Lower lobe of right lung (tissue), 2 donors: ENCODE data around the gene C2CD4C. TPM values are rescaled to one million over a fixed set of nuclear protein-coding genes. Genes with fewer than 3 reads are reported as not detected.
"Not testable (repeated sequence)": the region's sequence is repeated elsewhere in the genome, so short reads cannot be mapped to it uniquely, and the experiment has no call there.

Source experiments
- ATAC-seq, 2 donors: fragments of 200-7000 bp; cut with Tn5 transposase; one replicate each; pipeline ENCODE4 v1.9.1; 2020 to 2022; ENCODE audit warnings: mild to moderate bottlenecking in 2 of 2, moderate library complexity in 2 of 2
- DNase-seq: peaks from one replicate; pipeline ENCODE4 v3.0.0-alpha.2; 2020
- H3K27ac ChIP-seq: fragments of 200-600 bp; one replicate; pipeline ENCODE4 v1.8.0; 2022
- H3K27me3 ChIP-seq: fragments of 200-600 bp; one replicate; pipeline ENCODE4 v1.8.0; 2022; ENCODE audit warnings: low read depth
- H3K36me3 ChIP-seq: fragments of 200-600 bp; one replicate; pipeline ENCODE4 v1.8.0; 2022; ENCODE audit warnings: mild to moderate bottlenecking
- H3K4me1 ChIP-seq: fragments of 200-600 bp; one replicate; pipeline ENCODE4 v1.8.0; 2022
- H3K4me3 ChIP-seq: fragments of 200-600 bp; one replicate; pipeline ENCODE4 v1.8.0; 2022; ENCODE audit warnings: mild to moderate bottlenecking
- H3K9me3 ChIP-seq: fragments of 200-600 bp; one replicate; pipeline ENCODE4 v1.8.0; 2022
- intact Hi-C: fragments of 100-400 bp; cut with DNase I; formaldehyde crosslinking; loops from one replicate; pipeline ENCODE4 v1.11.0; 2022
- total RNA-seq: library from RNA; stranded (reverse); fragmentation: NEBNext Ultra II Directional; extraction: Animal tissue kit (Norgen Biotek cat#: 25700); gene quantifications from one replicate; pipeline ENCODE4 v1.2.1, GENCODE V29; 2021
- TF ChIP-seq, protein P1 (sequence below): fragments of 200-600 bp; IDR thresholded peaks from one replicate; pipeline ENCODE4 v1.8.0; 2022; ENCODE audit warnings: antibody characterized with exemption, mild to moderate bottlenecking
- donor health status: DM: no; HTN: yes; CAD: no; lungs with severe emphysema.

C2CD4C gene
- total RNA-seq, 1 donor from 2014 or later, result 2.2 TPM

DNA sequence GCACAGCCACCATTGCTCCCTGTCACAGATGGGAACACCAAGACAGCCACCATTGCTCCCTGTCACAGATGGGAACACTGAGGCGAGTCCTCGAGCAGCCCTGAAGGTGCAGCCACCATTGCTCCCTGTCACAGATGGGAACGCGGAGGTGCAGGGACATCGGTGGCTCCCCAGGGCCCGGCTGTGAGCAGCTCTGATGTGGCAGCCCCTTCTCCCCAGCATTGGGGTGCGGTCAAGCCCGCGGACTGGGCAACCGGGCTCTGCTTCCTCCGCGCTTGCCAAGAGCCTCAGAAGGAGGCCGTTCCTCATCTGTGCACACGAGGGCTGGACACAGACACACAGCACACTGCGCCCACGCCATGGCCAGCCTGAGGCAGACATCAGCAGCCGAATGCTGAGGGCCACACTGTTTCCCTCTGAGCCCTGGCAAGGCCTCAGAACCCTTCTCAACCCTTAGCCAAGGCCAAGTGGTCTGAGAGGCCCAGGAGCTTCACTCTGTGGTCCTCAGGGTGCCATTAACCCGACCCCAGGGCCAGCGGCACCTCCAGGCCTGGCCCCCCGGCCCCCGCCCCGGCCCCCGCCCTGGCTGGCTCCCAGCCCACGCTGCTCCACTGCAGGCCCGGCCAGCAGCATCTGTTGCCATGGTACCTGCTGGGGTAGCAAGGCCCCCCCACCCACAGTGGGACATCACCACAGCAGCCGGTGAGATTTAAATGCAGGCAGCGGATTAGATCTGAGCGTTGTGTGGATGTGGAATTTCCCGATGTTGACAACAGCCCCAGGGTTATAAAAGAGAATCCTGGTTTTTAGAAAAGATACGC is 18.4 kb downstream of the C2CD4C start:
- peak in 1 of 2 donors; percentile 11 for ATAC-seq
- DNase-seq, result peak; percentile 33

DNA sequence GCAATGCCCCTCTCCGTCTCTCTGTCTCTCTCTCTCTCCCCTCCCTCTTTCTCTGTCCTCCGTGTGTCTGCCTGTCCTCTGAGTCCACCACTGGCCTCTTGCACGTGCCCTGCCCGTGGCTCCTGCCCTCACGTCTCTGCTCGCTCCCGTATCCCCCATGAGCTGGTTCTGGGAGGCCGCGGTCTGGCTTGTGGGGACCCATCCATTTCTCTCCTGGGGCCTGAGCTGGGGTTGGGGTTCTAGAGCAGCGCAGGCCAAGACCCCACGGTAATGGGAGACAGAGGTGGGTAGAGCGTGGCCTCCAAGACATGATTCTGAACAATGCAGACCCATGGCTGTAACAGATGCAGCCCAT is 19.0 kb downstream of the C2CD4C start:
- Histone ChIP-seq H3K4me1 (no peaks in the 10 kb centered on the region), H3K4me3 (no peak overlapping the region), H3K9me3 (no peaks in the 10 kb centered on the region), H3K27me3 (peaks cover 4% of the 10 kb centered on the region), H3K27ac (no peak overlapping the region), H3K36me3 (no peaks in the 10 kb centered on the region)
- intact Hi-C loops, result no loop called here
- TF ChIP-seq, protein P1, sequence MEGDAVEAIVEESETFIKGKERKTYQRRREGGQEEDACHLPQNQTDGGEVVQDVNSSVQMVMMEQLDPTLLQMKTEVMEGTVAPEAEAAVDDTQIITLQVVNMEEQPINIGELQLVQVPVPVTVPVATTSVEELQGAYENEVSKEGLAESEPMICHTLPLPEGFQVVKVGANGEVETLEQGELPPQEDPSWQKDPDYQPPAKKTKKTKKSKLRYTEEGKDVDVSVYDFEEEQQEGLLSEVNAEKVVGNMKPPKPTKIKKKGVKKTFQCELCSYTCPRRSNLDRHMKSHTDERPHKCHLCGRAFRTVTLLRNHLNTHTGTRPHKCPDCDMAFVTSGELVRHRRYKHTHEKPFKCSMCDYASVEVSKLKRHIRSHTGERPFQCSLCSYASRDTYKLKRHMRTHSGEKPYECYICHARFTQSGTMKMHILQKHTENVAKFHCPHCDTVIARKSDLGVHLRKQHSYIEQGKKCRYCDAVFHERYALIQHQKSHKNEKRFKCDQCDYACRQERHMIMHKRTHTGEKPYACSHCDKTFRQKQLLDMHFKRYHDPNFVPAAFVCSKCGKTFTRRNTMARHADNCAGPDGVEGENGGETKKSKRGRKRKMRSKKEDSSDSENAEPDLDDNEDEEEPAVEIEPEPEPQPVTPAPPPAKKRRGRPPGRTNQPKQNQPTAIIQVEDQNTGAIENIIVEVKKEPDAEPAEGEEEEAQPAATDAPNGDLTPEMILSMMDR, result no peak
- DNase-seq (no peak), ATAC-seq (no peak)

More for the DNA sequence above, 18.4 kb downstream of the C2CD4C start:
- no peak overlapping the region for H3K4me3 ChIP-seq
- intact Hi-C loops, result no loop called here
- H3K27ac ChIP-seq, result no peak overlapping the region
- no peaks in the 10 kb centered on the region for H3K9me3 ChIP-seq
- TF ChIP-seq, protein P1, result no peak
- H3K4me1 ChIP-seq, result no peaks in the 10 kb centered on the region
- H3K27me3 ChIP-seq, result peaks cover 4% of the 10 kb centered on the region
- no peaks in the 10 kb centered on the region for H3K36me3 ChIP-seq

DNA sequence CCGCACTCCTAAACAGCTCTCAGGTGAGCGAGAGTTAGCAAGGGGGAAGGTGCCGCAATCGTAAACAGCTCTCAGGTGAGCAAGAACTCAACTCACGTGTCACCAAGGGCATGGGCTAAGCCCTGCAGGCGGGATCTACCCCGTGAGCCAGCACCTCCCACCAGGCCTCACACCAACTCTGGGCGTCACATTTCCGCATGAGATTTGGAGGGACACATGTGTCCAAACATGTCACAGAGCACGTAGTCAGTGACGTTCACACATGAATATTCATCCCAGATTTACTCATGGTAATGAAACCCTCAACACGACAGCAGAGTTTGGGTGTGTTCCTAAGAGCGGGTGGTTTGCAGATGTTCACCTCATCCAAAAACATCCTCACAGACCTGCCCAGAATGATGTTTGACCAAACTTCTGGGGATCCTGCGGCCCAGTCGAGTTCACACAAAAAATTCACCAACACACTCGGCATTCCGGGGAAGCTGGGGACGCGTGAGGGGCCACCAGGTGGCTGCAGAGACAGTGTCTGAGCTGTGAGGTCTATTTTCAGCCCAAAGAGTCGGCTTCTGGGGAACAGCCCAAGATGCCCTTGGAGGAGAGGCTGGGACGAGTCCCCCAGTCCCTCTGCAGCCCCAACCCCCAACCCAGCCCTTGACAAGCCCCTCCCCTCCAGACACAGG is 19.6 kb downstream of the C2CD4C start:
- Histone ChIP-seq H3K9me3 (no peaks in the 10 kb centered on the region), H3K4me1 (no peaks in the 10 kb centered on the region), H3K27me3 (peaks cover 6% of the 10 kb centered on the region), H3K27ac (no peak overlapping the region), H3K4me3 (no peak overlapping the region), H3K36me3 (no peaks in the 10 kb centered on the region)
- TF ChIP-seq, protein P1, result no peak
- ATAC-seq (peak in 1 of 2 donors; percentile 34), DNase-seq (peak; percentile 36)
- intact Hi-C loops, result no loop called here

DNA sequence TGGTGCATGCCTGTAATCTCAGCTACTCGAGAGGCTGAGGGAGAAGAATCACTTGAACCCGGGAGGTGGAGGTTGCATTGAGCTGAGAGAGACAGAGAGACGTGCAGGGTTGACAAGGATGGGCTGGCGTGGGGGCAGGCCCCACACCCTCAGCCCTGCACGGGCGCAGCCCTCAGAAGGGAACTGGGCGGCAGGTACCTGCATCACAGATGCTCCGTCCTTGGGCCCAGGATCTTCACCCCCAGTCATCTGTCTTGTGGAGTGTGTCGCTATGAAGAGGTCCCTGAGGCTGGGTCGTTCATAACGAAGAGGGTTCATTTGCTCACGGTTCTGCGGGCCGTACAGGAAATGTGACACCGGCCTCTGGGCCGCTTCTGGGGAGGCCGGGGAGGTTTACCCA is 20.3 kb downstream of the C2CD4C start:
- intact Hi-C loops, result no loop called here
- no peaks in the 10 kb centered on the region for H3K4me1 ChIP-seq
- peaks cover 13% of the 10 kb centered on the region for H3K27me3 ChIP-seq
- H3K36me3 ChIP-seq, result no peaks in the 10 kb centered on the region
- ATAC-seq (no peak), DNase-seq (no peak)
- H3K27ac ChIP-seq, result no peak overlapping the region
- H3K9me3 ChIP-seq, result no peaks in the 10 kb centered on the region
- no peak overlapping the region for H3K4me3 ChIP-seq
- TF ChIP-seq, protein P1, result no peak

DNA sequence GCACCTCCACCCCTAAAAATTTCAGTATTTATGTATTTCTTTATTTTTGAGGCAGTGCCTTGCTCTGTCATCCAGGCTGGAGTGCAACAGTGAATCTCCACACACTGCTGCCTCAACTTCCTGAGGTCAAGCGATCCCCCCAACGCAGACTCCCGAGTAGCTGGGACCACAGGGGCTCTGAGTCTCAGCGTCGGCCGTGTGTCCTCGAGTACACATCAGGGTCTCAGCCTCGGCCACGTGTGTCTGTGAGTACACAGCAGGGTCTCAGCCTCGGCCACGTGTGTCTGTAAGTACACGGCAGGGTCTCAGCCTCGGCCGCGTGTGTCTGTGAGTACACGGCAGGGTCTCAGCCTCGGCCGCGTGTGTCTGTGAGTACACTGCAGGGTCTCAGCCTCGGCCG is 21.2 kb downstream of the C2CD4C start:
- Histone ChIP-seq H3K27me3 (peaks cover 22% of the 10 kb centered on the region), H3K4me1 (no peaks in the 10 kb centered on the region), H3K27ac (no peak overlapping the region), H3K9me3 (no peaks in the 10 kb centered on the region), H3K4me3 (no peak overlapping the region), H3K36me3 (no peaks in the 10 kb centered on the region)
- no peak for DNase-seq
- intact Hi-C loops, result no loop called here
- TF ChIP-seq, protein P1, result no peak
- ATAC-seq, result no peak

DNA sequence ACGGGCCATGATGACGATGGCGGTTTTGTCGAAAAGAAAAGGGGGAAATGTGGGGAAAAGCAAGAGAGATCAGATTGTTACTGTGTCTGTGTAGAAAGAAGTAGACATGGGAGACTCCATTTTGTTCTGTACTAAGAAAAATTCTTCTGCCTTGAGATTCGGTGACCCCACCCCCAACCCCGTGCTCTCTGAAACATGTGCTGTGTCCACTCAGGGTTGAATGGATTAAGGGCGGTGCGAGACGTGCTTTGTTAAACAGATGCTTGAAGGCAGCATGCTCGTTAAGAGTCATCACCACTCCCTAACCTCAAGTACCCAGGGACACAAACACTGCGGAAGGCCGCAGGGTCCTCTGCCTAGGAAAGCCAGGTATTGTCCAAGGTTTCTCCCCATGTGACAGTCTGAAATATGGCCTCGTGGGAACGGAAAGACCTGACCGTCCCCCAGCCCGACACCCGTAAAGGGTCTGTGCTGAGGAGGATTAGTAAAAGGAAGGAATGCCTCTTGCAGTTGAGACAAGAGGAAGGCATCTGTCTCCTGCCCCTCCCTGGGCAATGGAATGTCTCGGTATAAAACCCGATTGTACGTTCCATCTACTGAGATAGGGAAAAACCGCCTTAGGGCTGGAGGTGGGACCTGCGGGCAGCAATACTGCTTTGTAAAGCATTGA is 22.2 kb downstream of the C2CD4C start:
- H3K9me3 ChIP-seq, H3K36me3 ChIP-seq, ATAC-seq, H3K27ac ChIP-seq, H3K4me3 ChIP-seq, DNase-seq, intact Hi-C loops, H3K4me1 ChIP-seq: not testable (repeated sequence)
- H3K27me3 ChIP-seq, result peaks cover 24% of the 10 kb centered on the region

DNA sequence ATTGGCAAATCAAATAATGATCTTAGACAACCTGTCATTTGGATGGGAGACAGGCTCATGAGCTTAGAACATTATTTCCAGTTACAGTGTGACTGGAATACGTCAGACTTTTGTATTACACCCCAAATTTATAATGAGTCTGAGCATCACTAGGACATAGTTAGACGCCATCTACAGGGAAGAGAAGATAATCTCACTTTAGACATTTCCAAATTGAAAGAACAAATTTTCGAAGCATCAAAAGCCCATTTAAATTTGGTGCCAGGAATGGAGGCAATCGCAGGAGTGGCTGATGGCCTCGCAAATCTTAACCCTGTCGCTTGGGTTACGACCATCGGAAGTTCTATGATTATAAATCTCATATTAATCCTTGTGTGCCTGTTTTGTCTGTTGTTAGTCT is 22.8 kb downstream of the C2CD4C start:
- ATAC-seq, intact Hi-C loops, H3K27ac ChIP-seq, H3K4me1 ChIP-seq, DNase-seq, H3K4me3 ChIP-seq, H3K36me3 ChIP-seq, H3K9me3 ChIP-seq: not testable (repeated sequence)
- H3K27me3 ChIP-seq, result peaks cover 24% of the 10 kb centered on the region
